ENCODE data around the gene TP53.

DNA sequence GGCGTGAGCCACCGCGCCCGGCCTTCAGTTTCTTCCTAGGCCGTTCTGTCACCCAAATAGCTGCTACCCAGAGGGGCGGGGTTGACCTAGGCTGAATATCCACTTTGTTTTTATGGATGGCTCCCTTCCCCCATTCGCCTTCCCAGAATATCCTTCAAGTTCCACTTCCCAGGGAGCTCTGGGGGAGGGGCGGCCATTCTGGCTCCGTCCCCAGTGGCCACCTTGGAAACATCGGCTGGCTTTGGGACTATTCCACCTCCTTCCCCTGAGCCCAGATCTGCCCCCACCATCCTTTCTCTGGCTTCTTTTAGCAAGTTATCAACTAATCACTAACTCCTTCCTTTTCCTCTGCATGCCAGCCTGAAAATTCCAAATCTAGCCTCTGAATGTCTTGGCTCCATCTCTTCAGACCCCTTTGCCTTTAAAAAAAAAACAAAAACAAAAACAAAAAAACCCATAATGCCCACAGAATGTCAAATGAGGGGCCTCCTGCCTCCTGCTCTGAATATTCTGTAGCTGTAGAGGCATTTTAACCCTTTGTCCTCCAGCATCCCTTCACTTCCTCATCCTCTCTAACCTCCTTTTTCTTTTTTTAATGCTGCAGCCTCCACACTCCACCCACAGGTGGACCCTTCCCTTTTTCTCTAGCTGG, 30.2 kb downstream of the TP53 start:
- TF ChIP-seq CTCF (IDR thresholded peaks at IDR 0.05), result no peak
- TF ChIP-seq POLR2A (IDR thresholded peaks at IDR 0.05), result no peak
